OCI-LY3 (cell line): ENCODE data around the gene CCL15.
"Not testable (repeated sequence)": the region's sequence is repeated elsewhere in the genome, so short reads cannot be mapped to it uniquely, and the experiment has no call there.

Experiments
- CTCF ChIP-seq: fragments of 200-600, 300-600 bp; sonication (generic); IDR thresholded peaks from 2 replicates; pipeline ENCODE4 v1.5.1; 2014; ENCODE audit warnings: antibody characterized with exemption, low read length, low read depth
- EZH2phosphoT487 ChIP-seq: fragments of 200-600 bp; shearing (Covaris generic); IDR thresholded peaks from 2 replicates; pipeline ENCODE4 v1.6.1; 2018; ENCODE audit warnings: antibody characterized with exemption, mixed run types, low read depth

DNA sequence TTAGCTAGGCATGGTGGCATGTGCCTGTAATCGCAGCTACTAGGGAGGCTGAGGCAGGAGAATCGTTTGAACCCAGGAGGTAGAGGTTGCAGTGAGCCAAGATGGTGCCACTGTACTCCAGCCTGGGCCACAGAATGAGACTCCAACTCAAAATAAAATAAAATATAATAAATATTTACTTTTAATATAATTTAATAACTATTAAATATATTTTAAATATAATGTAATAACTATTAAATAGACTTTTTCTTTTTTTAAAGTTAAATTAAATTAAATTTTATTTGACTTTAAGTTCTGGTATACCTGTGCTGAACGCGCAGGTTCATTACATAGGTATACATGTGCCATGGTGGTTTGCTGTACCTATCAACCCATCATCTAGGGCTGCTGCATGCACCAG, 14.5 kb upstream of the CCL15 start:
- TF ChIP-seq CTCF, EZH2phosphoT487: not testable (repeated sequence)
